Measurements from ENCODE around the gene SLC26A3.

The SLC26A3 gene

GRCh38 chr7:107811934-107812333, 8.9 kb upstream of the SLC26A3 start:
- TF ChIP-seq MAX (IDR thresholded peaks at IDR 0.05) (no peak), REST (IDR thresholded peaks at IDR 0.05; ENCODE audit: low read depth) (no peak), TCF12 (IDR thresholded peaks at IDR 0.05; ENCODE audit: low read depth) (no peak), EGR1 (IDR thresholded peaks at IDR 0.05) (no peak), YY1 (IDR thresholded peaks at IDR 0.05; ENCODE audit: low read depth) (no peak), ZBTB7A (IDR thresholded peaks at IDR 0.05; ENCODE audit: low read depth) (no peak), TAF1 (IDR thresholded peaks at IDR 0.05; ENCODE audit: low read depth) (no peak), RAD21 (IDR thresholded peaks at IDR 0.05; ENCODE audit: low read depth) (no peak), EP300 (IDR thresholded peaks at IDR 0.05; ENCODE audit: borderline replicate concordance) (no peak), FOXM1 (IDR thresholded peaks at IDR 0.05; ENCODE audit: borderline replicate concordance, low read depth) (no peak), CEBPB (IDR thresholded peaks at IDR 0.05) (no peak), NFIC (IDR thresholded peaks at IDR 0.05) (no peak)

- TF ChIP-seq YY1 (IDR thresholded peaks at IDR 0.05; ENCODE audit: low read depth), result no peak
- TF ChIP-seq USF1 (IDR thresholded peaks at IDR 0.05), result no peak
Observed at GRCh38 chr7:107810626-107811025, 7.6 kb upstream of the SLC26A3 start.

GRCh38 chr7:107809179-107809578, 6.2 kb upstream of the SLC26A3 start:
- TF ChIP-seq FOXM1 (IDR thresholded peaks at IDR 0.05; ENCODE audit: borderline replicate concordance, low read depth) (no peak), ZBTB7A (IDR thresholded peaks at IDR 0.05; ENCODE audit: low read depth) (no peak), MAX (IDR thresholded peaks at IDR 0.05) (no peak), TCF12 (IDR thresholded peaks at IDR 0.05; ENCODE audit: low read depth) (no peak), CEBPB (IDR thresholded peaks at IDR 0.05) (no peak), EGR1 (IDR thresholded peaks at IDR 0.05) (no peak), TEAD4 (IDR thresholded peaks at IDR 0.05) (no peak), YY1 (IDR thresholded peaks at IDR 0.05; ENCODE audit: low read depth) (no peak), CREB1 (IDR thresholded peaks at IDR 0.05; ENCODE audit: low read depth) (no peak), NFIC (IDR thresholded peaks at IDR 0.05) (no peak), USF1 (IDR thresholded peaks at IDR 0.05) (no peak), REST (IDR thresholded peaks at IDR 0.05; ENCODE audit: low read depth) (no peak), EP300 (IDR thresholded peaks at IDR 0.05; ENCODE audit: borderline replicate concordance) (no peak)

GRCh38 chr7:107799647-107800264, 3.3 kb downstream of the SLC26A3 start:
- TF ChIP-seq RAD21 (IDR thresholded peaks at IDR 0.05; ENCODE audit: low read depth) (no peak), YY1 (IDR thresholded peaks at IDR 0.05; ENCODE audit: low read depth) (no peak), USF1 (IDR thresholded peaks at IDR 0.05) (no peak), CEBPB (IDR thresholded peaks at IDR 0.05) (no peak), TAF1 (IDR thresholded peaks at IDR 0.05; ENCODE audit: low read depth) (no peak), TCF12 (IDR thresholded peaks at IDR 0.05; ENCODE audit: low read depth) (no peak), EGR1 (IDR thresholded peaks at IDR 0.05) (no peak), CREB1 (IDR thresholded peaks at IDR 0.05; ENCODE audit: low read depth) (no peak), REST (IDR thresholded peaks at IDR 0.05; ENCODE audit: low read depth) (no peak), TEAD4 (IDR thresholded peaks at IDR 0.05) (no peak), ZBTB7A (IDR thresholded peaks at IDR 0.05; ENCODE audit: low read depth) (no peak), FOXM1 (IDR thresholded peaks at IDR 0.05; ENCODE audit: borderline replicate concordance, low read depth) (no peak), EP300 (IDR thresholded peaks at IDR 0.05; ENCODE audit: borderline replicate concordance) (no peak), NFIC (IDR thresholded peaks at IDR 0.05) (no peak), MAX (IDR thresholded peaks at IDR 0.05) (no peak)
